GM18517 (cell line): ENCODE data around the gene TTLL10.
"Not testable (repeated sequence)": the region's sequence is repeated elsewhere in the genome, so short reads cannot be mapped to it uniquely, and the experiment has no call there.

Experiments used
- ATAC-seq: cut with Tn5 transposase; IDR thresholded peaks from one replicate; pipeline ENCODE4 v1.9.1; 2021; ENCODE audit warnings: mild to moderate bottlenecking, moderate library complexity; ENCODE audit not compliant: unreplicated experiment

The TTLL10 gene

DNA sequence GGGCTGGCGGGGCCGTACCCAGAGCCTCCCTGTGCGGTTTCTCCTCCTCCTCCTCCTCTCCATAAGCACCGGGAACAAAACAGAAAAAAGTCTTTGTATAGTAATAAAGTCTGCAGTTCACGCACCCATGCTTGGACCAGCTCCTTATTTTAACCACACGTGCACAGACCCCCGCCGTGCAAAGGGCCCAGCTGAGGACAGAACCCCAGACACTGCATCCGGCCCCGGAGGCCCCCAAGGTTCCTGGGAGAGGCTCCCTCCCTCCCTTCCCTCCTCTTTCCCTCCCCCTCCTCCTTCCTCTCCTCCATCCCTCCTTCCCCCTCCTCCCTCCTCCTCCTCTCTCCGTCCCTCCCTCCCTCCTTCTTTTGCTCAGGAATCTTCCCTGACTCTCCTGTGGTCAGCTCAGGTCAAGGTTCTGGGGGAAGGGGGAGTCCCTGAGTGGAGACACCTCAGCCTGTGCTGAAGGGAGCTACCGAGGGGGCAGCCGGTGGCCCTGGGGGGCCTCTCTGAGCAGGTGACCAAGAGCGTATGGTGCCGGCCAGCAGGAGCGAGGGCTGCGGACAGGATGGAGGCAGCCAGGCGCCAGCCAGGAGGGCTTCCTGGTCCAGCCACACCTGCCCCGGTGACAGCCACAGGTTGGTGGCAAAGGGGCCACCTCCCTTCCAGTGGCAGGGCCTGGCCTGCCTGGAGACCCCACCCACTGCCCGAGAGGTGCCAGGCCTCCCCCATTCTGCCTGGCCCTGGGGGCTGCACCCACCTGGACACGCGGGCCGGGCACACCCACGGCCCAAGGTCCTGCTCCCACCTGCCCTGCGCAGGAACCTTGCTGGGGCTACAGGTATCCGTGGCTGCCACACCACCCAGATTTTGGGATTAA is 3.2 kb upstream of the TTLL10 start:
- no peak for ATAC-seq

DNA sequence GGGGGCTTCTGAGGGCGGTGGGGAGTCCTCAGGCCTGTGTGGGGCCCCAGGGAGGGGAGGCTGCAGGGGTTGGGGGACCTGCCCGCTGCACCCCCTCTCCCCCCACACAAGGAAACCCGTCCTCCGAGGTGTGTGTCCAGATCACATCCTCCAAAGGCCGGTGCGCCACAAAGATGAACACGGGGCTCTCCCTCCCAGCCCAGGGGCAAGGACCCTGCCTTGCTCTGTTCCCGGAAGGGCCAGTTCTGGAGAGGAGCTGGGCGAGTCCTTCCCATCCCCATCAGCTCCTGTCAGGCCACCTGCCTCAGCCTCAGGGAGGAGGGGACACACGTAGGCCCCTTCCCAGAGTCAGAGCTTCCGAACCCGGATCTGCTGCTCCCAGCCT is 2.5 kb upstream of the TTLL10 start:
- no peak for ATAC-seq

DNA sequence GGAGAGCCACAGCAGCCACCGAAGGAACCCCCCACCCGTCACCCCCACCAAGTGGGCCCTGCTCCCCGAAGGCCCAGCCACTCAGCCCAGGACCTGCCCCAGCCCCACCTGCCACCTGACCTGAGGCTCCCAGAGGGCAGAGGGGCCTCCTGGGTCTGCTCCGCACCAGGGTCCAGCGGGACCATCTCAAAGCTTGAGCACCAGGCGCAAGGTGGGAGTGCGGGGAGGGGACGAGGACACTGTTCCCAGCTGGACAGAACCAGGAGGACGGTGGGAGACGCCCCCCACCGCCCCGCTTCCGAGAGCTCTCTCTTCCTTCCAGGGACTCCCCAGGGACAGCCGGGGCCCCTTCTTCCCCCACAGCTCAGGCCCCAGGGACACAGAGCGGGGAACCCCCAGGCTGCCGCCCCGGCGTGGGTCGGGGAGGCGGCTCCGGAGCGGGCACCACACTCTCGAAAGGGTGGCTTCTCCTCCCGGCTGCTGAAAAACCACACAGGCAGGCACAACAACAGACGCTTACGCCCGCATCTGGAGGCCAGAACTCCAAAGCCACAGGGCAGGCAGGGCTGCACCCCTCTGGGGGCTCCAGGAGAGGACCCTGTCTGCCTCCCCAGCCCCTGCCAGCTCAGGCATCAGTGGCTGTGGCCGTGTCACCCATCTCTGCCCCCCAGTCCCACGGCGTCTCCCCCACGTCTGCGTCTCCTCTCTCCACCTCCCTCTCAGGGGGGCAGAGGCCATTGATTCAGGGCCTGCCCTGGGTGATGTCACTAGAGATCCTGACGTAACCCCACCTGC is 1.9 kb upstream of the TTLL10 start:
- no peak for ATAC-seq

DNA sequence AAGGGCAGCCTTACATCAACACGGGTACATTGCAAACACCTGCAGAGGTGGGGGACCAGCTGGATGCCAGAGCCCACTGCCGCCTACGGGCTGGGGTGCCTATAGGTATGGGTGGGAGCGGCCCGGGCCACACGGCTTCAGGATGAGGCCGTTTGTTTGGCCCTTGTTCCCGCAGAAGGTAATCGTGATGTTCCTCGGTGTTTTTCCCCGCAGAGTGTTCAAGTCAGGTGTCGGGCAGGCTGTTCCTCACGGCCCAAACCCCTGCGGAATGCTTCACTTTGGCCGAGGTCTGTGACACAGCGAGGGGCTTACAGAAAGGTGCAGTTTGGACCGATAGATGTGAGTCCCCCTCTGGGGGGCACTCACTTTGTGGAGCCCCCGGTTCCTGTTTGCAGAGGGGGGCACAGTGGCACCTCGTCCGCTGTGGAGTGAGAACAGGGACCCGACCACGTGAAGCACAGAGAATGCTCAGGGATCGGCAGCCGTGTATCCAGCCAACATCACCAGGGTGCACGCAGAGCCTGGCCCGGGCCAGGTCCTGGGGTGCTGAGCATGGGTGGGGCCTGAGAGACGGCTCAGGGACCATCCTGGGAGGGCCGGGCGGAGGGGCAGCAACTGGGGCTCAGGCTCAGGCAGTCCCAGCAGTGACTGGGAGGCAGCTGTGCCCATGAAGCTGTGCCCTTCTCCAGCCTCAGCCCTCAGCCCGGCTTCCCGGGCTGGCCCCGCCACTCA is 453 bp upstream of the TTLL10 start:
- no peak for ATAC-seq

DNA sequence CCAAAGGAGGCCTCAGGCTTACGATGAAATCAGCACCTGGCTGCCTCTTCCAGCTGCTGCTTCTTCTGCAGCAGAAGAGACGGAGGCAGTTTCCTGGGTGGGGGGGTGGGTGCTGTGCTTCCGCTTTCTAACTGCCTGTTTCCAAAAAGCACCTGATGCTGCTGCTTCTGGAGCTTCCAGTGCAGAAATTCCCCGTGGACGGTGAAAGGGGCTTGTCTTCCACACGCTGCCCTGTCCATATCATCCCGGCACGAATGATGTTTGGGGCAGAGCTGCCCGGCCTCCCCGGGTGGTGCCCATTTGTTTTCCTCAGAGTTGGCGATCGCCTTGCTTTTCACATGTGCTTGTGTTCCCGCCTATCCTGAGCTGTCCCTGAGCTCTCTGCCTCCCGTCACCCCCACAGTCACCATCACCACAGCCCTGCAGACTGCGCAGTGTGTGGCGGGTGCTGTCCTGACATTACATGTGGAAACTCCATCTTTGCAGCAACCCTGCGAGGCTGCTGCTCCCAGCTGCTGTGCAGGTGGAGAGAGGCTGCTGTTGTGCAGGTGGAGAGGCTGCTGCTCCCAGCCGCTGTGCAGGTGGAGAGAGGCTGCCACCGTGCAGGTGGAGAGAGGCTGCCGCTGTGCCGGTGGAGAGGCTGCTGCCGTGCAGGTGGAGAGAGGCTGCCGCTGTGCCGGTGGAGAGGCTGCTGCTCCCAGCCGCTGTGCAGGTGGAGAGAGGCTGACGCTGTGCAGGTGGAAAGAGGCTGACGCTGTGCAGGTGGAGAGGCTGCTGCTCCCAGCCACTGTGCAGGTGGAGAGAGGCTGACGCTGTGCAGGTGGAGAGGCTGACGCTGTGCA is 1.8 kb downstream of the TTLL10 start:
- no peak for ATAC-seq

DNA sequence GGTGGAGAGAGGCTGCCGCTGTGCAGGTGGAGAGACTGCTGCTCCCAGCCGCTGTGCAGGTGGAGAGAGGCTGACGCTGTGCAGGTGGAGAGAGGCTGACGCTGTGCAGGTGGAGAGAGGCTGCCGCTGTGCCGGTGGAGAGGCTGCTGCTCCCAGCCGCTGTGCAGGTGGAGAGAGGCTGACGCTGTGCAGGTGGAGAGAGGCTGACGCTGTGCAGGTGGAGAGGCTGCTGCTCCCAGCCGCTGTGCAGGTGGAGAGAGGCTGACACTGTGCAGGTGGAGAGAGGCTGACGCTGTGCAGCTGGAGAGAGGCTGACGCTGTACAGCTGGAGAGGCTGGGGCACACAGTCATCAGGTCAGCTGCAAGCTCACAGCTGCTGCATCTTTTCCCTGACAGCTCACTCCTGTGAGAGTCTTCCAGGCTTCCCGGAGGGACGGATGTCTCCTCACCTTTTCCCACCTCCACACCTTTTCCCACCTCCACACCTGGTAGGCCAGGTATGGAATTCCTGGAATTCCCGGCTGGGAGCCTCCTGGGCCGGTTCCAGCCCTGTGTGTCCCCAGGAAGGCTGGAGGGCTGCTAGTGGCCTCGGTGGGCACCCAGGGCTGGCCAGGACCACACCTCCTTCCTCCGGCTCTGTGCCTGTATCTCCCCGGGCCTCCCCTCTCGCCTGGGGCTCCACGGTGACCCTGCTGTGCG is 2.5 kb downstream of the TTLL10 start:
- ATAC-seq, result not testable (repeated sequence)

DNA sequence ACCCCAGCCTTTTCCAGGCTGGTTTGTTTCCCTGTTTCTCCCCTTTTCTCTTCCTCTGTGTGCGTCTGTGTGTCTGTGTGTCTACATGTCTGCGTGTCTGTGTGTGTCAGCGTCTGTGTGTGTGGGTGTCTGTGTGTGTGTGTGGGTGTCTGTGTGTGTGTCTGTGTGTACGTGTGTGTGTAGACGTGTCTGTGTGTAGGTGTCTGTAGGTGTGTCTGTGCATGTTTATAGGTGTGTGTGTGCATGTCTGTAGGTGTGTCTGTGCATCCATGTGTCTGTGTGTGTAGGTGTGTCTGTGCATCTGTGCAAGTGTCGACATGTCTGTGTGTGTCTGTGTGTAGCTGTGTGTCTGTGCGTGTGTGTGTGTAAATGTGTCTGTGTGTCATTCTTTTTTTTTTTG is 3.3 kb downstream of the TTLL10 start:
- no peak for ATAC-seq

DNA sequence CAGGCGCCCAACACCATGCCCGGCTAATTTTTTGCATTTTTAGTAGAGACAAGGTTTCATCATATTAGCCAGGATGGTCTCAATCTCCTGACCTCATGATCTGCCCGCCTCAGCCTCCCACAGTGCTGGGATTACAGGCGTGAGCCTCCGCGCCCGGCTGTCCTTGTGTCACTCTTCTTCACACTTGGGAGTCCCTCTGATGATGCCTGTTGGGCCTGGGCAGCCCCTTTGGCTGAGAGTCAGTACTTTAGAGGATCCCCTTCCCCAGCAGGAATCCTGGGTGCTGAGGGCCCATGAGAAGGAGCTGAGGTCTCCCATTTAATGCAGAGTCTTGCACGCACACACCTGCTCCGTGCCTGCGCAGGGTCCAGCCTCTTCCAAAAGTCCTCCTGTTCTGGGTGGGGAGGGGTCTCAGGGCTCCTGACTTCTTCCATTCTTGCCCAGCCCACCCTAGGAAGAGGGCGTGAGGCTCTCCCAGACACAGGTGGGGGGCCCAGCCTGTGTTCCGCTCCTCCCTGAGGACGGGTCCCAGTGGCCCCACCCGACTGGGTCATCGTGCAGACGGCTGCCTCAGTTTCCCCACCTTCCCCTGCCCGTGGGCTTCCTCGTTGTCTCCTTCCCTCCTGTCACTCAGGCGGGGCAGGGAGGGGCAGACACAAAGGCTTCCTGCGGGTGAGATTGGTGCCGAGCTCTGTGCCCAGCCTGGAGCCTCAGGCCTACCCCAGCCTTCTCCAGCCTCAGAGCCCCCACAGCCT is 3.9 kb downstream of the TTLL10 start:
- no peak for ATAC-seq

DNA sequence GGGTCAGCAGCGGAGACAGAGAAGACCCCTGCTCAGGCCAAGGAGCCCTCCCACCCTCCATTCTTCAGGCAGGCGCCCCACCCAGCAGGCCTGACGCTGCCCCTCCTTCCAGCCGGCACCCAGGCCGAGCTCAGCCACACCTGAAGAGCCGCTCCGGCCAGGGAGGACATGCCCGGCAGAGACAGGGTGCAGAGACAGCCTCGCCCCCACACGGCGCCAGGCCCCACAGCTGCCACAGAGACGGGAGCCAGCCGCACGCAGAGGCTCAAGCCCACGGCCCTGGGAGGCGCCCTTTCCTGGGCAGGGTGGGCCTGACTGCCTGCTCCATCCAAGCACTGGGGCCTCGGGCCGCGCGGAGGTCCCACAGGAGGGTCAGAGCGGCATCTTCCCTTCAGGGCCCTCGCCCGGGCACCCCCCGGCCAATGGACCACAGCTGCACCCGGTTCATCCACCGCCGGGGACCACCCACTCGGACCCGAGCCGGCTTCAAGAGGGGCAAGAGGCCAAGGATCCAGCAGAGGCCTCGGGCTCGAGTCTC is 5.2 kb downstream of the TTLL10 start:
- no peak for ATAC-seq

DNA sequence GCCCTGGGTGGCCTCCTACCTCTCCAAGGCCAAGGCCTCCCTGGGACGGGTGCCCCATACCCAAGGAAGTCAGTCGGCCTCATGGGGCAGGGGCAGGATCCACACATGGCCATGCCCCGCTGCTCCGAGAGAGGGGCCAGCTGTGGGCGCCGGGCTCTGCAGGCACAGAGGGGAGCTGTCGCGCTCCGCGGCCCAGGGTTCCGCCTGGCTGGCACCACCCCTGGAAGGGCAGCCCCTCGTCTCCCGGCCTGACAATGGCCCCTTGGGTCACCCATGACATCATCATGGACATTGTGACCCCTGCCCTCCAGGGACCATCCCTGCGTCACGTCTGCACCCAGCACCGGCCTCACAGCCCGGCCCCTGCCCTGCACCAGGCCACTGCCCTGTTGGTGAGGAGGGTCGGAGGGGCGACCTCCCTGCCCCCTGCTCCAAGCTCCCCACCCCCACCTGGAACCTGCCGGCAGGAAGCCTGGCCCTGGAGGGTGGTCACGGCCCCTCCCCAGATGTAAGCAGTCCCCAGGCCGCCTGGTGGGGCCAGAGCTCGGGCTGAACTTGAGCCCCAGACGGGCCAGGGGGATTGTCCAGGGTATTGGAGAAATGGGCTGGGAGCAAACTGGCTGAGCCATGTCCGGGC is 5.8 kb downstream of the TTLL10 start:
- ATAC-seq, result no peak

DNA sequence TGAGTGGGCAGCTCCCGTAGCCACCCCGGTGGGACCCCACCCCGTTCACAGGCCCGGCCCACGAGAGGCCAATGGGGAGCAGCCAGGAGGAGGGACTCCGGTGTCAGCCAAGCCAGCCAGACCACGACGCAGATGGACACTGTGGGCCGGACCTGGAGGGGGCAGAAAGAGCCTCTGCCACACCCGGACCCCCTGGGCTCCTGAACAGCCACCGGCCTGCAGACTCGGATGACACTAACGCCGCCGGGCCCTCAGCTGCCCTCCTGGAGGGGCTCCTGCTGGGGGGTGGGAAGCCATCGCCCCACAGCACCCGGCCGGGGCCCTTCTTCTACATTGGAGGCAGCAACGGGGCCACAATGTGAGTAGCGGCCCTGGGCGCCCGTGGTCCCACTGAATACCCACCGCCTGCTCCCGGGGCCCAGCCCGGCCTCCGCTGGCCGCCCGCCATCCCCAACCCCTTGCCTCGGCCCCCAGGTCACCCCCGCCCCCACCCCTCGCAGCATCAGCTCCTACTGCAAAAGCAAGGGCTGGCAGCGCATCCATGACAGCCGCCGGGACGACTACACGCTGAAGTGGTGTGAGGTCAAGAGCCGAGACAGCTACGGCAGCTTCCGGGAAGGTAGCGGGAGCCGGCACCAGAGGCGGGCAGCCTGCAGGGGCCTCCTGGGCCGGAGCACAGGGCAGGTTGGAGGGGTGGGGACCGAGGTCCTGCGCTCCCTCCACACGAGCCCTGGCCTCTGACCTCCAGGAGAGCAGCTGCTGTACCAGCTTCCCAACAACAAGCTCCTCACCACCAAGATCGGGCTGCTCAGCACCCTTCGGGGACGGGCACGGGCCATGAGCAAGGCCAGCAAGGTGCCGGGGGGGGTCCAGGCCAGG is 6.5 kb downstream of the TTLL10 start:
- ATAC-seq, result no peak

DNA sequence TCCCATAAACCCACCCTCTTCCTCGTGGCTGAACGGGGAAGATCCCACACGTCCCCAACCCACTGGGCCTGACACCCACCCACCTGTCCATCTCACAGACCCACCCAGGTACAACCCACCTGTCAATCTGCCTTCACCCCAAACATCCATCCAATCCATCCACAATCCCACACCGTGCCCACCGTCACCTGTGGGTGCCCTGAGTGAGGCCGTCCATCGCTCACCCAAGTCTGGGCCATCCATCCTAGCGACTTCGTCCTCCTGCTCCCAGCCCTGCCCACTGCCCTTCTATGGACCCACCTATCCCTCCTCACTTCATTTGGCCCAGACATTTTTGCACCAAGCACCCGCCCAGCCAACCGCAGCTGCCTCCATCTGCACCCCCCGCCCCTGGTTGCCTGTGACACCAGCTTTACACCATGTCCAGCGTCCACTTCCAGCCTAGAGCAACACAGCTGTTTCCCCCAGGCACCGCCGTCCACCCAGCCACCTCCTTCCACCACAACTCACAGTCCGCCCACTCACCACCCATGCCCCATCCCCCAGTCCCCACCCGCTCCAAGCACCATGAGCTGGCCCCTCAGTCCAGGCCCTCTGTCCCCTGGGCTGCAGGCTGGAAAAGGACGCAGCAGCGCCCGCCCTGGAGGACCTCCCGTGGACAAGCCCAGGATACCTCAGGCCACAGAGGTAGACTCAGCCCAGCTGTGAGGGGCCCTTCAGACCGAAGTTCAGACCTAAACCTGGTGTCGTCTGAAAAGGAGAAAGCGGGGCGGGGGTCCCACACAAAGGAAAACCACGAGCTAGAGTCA is 7.7 kb downstream of the TTLL10 start:
- ATAC-seq, result no peak

DNA sequence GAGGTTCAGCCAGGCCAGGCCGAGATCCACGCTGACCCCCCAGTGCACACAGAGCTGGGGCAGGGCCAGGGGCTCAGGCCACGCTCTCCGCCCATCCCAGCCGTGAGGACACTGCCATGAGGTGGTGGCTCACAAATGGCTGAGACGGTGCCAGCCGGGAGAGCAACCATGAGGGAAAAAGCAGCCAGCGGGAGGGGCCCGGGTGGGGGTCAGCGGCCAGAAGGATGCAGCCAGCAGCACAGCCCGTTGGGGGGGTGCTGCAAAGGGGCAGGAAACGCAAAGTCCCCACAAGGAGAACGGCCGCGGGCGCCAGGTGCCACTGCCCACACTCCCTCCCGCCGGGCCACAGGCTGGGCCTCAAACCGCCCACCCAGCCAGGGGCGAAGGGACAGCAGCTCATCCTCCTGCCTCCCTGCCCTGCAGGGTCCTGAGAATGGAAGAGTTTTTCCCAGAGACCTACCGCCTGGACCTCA is 8.3 kb downstream of the TTLL10 start:
- ATAC-seq, result no peak

DNA sequence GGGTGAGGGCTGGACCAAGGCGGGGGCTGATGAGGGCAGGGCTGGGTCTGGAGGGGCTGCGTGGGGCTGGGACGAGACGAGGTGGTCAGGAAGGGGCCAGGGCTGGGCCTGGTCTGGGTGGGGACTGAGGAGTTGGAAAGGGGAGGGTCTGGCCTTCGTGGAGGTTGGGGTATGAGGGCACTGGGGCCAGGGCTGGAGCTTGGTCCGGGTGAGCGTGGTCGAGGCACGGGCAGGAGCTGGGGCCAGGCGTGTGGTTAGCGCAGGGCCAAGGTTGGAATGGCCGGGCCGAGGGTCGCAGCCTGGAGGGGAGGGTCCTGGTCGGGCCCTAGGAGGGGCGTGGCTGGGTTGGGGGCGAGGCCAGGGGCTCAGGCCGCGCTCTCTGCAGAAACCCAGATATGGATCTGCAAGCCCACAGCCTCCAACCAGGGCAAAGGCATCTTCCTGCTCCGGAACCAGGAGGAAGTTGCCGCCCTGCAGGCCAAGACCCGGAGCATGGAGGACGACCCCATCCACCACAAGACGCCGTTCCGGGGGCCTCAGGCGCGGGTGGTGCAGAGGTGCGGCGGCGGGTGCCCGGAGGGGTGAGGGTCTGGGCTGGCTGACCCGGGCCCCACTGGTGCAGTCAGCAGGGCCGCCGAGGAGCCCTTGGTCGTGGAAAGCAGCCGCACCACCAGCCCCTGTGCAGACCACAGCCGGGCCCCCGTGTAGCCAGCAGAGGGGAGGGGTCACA is 9.0 kb downstream of the TTLL10 start:
- no peak for ATAC-seq

DNA sequence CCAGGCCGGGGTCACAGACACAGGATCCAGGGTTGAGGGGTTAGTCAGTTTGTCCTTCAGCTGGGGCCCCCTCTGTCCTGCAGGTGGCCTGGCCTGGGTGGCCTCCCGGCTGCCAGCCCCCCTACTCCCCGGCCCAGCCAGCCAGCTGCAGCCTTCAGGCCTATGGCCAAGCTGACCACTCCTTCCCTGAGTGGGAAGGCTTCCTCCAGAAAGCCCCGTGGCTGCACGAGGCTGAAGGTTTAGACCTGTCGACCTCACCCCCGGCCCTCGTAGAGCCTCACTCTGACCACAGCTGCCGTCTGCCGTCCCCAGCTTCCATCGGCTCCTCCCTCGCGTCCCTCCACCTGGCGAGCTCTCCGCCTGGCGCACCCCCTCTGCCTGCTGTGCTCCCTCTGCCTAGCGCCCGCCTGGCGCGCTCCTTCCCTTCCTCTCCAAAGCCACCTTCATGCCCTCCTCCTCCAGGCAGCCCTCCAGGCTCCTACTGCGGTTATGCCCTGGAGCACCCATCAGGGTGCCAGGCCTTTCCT is 9.6 kb downstream of the TTLL10 start:
- no peak for ATAC-seq
